OCI-LY1 (cell line): ENCODE results near the gene CERS6.

Experiments
- CTCF ChIP-seq: fragments of 200-600 bp; sonication (generic), shearing (Covaris generic); IDR thresholded peaks from 2 replicates; pipeline ENCODE4 v1.5.1; 2017; ENCODE audit warnings: mild to moderate bottlenecking, antibody characterized with exemption, low read length, moderate library complexity, mixed read lengths
- EZH2 ChIP-seq: fragments of 200-600 bp; sonication (generic), shearing (Covaris generic); IDR thresholded peaks from 2 replicates; pipeline ENCODE4 v1.8.0; 2017; ENCODE audit warnings: borderline replicate concordance, mixed run types, mild to moderate bottlenecking, antibody characterized with exemption, low read length, moderate library complexity, mixed read lengths

- TF ChIP-seq CTCF (no peak), EZH2 (no peak)
Observed at GRCh38 chr2:168793596-168793995, 337.5 kb downstream of the CERS6 start.
